ENCODE measurements around the gene SPHK1.

DNA sequence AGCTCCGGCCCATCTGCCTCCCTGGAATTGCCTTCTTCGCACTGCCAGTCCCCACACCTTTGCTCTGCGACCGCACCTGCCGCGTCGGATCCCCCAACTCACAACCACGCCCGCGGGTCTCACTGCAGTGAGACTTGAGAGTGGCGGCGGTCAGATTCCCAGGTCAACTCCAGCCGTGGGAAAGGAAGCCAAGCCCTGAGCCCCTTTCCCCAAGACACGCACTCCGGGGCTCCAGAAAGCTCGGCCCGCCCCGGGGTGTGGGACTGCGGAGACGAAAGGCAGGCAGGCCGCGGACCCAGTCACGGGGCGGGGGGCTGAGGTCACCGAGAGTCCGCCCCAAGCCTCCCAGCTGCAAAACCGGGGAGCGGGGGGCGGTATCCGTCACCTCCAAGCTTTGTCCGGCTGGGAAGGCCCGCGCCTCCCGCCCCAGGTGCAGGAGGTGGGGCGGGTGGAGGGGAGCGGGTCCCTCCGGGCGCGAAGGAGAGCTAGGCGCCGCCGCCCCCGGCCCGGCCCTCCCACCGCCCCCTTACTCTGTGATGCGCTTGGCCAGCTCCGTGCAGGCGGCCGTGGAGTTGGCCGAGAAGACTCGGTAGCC lies 31.3 kb upstream of the SPHK1 start:
- no peak for TF ChIP-seq CTCF (IDR thresholded peaks at IDR 0.05; ENCODE audit: low read depth, low read length)
- TF ChIP-seq EZH2phosphoT487 (IDR thresholded peaks at IDR 0.05; ENCODE audit: low read depth) = no peak

Data from OCI-LY3 (cell line).